TTC549 (cell line): ENCODE data around the gene GNPTAB.

Experiments
- FAIRE-seq: peaks from 2 replicates; lab custom pipeline; 2012; peaks lifted over from hg19 to GRCh38; lab: Jason Lieb, UNC

The GNPTAB gene

DNA sequence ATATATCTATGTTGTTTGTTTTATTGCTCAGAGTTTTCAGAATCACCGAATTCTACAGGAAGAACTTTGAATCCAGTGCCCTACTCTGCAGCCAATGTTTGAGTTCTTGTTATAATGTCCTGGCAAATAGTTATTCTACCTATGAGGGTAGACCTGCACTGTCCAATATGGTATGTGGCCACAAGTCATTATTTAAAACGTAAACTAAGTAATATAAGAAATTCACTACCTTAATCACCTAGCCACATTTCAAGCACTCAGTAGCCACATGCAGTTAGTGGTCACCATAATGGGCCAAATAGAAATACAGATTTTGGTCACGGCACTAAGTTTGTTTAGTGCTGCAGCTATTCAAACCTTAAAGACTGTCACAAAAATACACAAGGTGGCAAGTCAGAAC, 26.4 kb downstream of the GNPTAB start:
- no peak for FAIRE-seq

DNA sequence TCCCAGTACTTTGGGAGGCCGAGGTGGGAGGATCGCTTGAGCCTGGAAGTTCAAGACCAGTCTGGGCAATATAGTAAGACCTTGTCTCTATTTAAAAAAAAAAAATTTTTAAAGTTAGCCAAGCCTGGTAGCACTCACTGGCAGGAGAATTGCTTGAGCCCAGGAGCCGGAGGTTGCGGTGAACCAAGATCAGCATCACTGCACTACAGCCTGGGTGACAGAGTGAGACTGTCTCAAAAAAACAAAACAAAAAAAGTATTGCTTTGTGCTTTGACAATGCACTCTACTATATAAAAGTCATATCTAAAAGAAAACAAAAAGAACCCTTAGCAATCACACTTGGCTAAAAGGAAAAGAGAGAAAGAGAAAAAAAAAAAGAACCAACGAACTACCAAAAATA, 26.8 kb downstream of the GNPTAB start:
- no peak for FAIRE-seq

DNA sequence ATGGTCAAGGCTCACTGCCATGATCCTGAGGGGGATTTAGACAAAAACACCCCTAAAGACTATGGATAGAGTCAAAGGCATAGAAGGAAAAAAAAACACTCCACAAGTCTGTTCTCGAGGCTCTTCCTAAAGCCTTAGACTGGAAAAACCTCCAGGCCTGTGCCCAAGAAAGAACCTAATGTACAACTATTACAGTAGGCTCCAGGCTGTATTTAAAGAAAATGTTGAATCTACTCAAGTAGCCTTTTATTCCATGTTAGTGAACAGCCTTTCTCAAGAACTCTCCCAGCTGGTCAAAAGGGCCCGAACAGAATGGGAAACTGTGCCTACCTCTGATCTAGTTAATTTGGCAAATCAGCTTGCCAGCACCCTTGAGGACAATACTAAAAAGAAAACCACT, 28.3 kb downstream of the GNPTAB start:
- no peak for FAIRE-seq

DNA sequence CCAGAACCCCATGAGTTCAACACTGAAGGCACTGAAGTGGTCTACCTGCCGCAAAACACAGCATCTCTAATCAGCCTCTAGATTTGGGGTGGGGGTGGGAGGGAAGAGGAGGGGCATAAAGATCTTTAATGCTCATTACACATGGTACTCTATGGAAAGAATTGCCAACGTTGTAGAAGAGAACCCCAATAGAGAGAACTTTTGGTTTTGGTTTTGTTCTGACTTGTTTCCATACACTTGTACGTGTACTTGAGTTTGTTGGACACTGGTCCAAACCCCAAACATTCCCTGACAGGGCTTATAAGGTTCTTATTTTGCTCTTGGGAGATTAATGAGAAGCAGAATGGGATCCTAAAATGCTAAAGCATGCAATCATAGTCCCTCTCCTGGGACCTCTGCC, 31.0 kb downstream of the GNPTAB start:
- FAIRE-seq, result no peak

DNA sequence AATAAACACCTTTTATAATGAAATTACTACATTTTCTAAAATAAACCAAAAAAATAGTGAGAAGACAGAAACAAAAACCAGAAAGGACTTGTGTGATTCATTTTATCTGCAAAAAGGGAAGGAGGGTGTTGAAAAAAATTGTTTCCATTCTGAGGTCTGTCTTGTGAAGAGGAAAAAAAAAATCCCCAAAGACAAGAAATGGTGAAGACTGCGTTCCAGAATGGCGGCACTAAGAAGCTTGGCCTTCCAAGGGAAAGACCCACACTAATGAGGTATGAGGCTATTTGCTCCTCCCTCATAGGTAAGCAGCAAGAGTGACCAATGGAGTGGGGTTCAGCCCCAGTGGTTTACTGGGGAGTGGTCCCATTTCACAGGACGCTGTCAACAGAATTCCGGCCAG, 35.0 kb downstream of the GNPTAB start:
- FAIRE-seq, result no peak

DNA sequence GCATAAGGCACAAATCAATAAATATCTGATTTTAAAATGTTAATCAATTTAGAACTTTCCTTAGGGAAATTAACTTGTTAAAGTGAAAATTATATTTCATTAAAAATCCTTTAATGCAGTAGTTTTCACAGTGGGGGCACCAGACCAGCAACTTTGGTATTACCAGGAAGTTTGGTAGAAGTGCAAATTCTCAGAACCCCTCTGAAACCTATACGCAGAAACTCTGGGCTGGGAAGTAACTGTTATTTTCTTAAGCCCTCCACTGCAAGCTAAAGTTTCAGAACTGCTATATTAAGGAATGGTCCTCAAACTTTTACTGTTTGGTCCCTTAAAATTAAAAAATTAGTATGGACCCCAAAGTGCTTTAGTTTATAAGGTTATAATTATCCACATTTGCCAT, 35.7 kb downstream of the GNPTAB start:
- no peak for FAIRE-seq

DNA sequence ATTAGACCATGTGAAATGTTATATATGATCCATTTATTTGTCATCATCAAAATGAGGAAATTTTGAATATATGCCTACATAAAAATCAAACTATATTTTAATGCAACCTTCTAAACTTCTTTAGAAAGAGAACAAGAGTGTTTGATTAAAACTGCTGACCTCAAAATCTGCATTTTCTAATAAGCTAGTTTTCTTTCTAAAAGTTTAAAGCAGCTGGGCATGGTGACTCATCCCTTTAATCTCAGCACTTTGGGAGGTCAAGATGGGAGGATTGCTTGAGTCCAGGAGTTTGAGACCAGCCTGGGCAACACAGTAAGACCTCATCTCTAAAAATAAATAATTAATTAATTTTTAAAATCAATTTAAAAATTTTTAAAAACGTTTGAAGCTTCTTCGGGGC, 36.2 kb downstream of the GNPTAB start:
- no peak for FAIRE-seq

DNA sequence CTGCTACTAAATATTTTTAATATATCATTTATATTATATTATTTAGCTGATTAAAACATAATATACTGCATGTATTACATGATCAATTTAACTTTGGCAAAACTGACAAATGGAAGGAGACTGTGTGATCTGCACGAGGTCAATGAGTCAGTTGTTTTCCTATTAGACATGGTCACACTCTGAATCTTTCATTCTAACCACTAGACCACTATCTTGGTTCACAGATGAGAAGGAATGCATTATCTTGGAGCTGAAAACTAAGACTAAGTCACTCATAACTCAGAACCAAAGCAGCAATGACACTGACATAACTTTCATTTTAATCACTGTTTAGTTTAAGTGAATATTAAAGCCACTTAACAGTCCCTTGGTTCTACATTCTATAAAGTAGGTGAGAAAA, 37.4 kb downstream of the GNPTAB start:
- no peak for FAIRE-seq

DNA sequence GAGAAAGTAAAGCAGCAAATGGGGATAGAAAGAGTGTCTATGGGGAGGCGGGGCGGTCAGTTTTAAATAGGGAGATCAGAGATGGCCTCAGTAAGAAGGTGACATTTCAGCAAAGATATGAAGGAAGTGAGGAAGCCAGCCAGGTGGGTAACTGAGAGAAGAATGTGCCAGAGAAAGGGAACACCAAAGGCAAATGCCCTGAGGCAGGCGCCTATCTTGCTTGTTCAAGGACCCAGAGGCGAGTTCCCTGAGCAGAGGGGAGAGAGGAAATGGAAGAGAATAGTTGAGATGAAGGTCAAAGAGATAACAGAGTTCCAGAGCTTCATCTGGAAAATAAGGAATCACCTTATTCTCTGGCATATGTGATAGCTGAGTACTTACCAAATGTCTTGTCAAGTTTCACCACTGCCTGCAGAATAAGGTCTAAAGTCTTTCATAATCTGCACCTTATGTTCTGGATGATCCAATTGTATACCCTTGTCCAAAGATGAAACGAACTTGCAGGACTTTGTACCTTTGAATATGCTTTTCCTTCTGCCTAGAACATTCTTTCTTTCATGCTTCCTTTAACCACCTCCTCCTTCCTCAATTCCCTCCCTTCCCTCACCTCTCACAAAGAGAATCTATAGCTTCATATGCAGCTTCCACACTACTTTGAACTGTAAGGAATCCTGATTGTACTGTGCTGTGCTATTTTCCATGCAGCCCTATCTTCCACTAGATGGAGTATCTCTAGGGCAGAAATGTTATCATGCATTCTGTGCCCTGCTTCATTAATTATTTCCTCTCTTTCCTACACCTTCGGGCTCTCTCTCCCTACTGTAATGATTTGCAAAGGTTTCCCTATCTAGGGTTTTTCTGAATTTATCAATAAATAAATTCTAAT, 38.5 kb downstream of the GNPTAB start:
- no peak for FAIRE-seq

DNA sequence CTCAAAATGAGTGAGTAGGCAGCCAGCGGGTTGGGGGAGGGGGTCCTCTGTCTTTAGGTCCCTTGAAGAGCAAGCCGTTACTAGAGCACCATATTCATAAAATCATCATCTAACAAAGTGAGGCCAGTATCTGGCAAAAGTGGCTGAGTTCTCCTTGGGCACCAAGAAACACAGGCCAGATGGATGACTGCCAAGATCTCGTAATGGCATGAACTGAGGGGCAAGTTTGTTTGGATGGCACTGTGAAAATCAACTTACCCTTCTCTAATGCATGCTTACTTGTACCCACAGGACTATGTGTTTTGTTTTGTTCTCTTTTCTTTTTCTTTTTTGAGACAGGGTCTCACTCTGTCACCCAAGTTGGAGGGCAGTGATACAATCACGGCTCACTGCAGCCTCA, 41.6 kb downstream of the GNPTAB start:
- no peak for FAIRE-seq

DNA sequence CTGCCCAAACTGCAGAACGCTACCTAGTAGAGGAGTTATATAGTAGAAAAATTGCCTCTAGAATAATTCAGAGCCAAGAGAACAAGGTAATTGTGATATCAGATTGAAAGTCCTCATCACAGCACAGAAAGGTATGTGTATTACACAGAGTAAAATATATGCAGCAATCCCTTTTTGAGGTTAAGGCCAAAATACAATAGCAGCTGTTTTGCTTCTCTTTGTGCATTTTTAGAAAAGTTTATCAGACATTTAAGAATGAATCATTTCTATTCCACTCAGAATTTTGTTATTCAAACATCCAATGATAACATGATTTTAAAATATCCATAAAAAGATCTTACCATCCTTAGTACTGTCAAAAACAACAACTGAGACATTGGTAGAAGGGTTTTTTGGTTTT, 45.1 kb downstream of the GNPTAB start:
- FAIRE-seq, result no peak

DNA sequence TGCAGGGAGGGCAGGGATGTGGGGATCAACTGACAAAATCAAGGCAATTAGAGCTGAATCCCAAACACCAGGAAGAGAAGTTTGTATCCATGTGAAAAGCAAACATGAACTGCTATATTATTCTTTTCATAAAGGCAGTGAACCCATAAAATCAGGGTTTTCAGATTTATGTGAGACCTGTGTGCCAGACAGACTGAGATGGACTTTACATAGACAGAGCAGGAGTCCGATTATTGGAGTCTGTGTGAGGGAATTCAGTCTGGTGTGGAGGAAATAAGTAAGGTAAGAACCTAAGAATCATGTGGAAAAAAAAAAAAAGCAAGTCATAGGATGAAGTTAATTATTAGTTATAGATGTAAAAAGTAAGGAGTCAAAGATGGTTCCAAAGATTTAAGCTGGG, 46.4 kb downstream of the GNPTAB start:
- FAIRE-seq, result no peak

DNA sequence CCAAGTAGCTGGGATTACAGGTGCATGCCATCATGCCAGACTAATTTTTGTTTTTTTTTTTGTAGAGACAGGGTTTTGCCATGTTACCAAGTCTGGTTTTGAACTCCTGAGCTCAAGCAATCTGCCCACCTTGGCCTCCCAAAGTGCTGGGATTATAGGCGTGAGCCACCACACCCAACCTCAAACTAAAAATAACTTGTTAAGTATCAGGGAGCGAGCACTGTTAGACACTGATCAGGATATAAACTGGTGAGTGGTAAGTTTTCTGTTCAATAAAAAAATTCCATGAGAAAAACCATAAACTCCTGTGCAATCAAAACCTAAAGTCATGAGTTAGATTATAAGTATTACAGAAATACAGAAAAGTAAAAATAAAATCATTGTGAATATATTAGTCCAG, 46.9 kb downstream of the GNPTAB start:
- FAIRE-seq, result no peak

DNA sequence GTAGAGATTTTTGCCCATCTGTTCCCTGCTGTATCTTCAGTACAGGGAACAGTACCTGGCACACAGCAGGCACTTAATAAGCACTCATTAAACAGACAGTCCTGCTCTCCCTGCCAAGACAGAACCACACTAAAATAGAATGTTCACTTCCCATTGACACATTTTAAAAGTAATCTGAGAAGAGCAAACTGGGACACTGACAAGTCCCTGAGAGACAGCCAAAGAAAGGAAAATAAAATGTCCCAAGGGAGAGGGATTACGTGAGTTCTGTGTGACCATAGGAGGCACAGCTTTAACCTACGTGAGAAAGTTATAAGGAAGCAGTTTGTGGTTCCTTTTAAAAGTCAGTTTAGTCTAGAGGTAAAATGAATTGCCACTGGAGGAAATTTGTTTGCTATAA, 47.6 kb downstream of the GNPTAB start:
- no peak for FAIRE-seq

DNA sequence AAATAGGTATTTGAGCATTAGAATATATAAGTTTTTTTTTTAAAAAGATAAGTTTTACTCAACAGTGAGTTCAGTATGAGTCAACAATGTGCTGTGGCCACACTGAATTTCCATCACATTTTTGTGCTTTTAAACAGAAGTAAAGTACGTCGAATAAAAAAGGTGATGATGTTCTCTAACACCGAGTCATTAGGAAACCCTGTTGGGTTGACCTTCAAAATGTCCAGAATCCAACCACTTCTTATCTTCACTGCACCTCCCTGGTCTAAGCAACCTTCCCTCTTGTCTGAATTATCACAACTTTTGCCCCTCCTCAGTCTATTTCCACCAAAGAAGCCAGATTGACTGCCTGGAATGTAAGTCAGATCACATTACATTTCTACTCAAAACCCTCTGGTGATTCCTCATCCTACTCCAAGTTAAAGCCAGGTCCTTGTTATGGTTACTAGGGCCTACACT, 48.5 kb downstream of the GNPTAB start:
- FAIRE-seq, result no peak

DNA sequence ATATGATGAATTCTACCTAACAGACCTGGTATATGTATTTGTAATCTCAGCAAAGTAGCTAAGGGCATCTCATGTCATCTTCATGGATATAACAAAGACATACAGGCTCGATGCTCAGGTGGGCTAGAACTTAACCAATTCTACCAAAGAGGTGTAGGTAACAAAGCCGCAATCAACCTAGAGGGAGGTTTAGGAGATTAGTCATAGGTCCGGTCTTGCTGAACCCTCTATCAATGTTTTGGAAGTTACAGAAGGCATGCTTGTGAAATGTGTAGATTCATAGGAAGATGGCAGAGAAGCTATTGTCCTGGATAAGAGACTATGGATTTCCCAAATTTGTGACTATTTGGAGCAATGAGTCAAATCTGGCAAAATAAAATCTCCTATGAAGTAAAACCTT, 48.9 kb downstream of the GNPTAB start:
- no peak for FAIRE-seq

DNA sequence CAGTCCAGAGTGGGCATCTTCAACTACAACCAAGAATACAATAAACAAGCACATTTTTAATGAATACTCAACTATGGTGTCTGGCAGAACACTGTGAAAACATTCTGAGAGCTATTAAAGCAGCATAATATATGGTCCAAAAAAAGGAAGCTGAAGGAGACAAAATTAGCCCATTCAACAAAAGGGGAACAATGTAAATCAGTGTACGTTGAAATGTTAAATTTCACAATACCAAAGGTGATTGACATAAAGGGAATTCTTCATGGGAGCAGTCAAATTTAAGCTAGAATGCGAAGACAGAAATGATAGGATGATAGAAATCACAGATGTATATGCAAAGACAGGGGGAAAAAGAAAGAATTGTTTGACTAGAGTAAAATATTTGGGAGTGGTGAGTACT, 50.2 kb downstream of the GNPTAB start:
- FAIRE-seq, result no peak

DNA sequence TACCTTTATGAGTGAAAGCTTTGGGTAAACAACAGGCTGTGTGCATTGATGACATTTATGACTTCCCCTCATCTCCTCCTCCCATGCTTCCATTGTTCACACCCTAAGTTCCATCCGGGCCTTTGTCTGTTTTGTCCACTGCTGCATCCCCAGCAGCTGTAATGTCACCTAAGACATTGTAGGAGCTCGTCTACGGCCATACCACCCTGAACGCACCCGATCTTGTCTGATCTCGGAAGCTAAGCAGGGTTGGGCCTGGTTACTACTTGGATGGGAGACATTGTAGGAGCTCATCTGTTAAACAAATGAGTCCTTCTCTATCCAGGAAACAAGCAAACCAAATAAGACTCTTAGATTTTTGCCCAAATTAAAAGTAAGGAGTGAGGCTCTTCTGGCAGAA, 51.1 kb downstream of the GNPTAB start:
- no peak for FAIRE-seq

DNA sequence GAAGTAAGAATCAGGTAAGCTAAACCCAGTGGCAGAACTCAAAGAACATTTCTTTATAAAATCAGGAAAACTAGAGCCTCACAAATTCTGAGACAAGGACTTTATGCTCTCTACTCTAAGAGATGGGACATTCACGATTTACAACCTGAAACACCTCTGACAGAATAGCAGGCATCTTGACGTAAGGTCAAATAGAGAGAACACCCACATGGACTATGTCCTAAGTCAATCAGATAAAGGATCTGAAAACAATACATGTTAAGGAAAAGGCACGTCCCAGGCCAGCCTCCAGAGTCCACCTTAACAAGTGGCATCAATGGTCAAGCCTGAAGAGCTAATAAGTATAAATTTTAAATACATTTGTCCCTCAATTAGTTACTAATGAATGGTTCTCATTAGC, 51.6 kb downstream of the GNPTAB start:
- FAIRE-seq, result no peak

DNA sequence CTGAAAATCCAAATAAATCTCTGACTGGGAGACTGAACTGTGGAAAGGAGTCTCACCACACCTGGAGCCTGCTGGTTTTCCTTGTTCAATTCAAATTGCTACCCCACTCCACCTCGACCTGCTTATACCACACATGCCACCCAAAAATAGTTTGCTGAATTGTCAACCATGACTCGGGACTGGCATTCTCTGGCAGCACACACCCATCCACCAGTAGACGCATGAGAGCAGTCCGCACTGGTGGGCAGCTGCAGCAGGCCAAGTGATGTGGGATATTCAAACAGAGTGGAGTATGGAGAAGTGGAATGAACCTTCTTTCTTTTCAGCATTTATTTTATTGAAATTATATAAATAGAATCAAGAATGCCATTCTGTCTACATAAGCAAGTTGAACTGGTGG, 52.8 kb downstream of the GNPTAB start:
- no peak for FAIRE-seq

DNA sequence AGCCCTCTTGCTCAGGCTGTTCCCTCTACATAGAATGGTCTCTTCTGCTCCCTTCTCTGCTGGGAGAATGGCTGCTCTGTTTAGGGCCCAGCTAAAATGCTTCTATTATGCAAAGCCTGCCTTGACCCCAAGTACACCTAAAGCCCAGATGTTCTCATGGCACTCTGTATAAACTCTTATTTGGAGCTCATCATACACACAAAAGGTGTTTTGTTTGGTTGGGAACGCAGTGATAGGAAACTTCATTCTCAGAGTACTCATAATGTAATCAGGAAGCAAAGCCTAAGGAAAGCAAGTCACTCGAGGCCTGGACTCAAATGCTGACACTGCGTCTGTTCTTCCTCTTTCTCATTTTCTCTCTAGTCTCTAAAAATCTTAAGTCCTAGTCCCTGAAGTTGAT, 53.3 kb downstream of the GNPTAB start:
- FAIRE-seq, result no peak

DNA sequence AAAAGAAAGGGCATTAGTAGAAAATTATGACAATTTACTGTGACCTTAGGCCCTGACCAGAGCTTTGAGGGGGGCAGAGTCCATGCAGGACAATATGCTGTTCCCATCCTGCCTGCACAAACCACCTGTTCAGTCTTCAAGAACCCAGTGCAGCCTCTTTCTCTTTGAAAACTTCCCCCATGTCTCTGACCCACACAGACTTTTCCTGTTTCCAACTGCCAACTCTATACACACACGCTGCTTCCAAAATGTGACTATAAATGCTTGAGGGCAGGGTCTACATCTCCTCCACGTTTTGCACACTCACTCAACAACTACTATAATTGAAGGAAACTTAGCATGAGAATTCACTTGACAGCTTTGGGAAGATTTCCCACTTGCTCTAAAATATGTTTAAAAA, 54.9 kb downstream of the GNPTAB start:
- no peak for FAIRE-seq

DNA sequence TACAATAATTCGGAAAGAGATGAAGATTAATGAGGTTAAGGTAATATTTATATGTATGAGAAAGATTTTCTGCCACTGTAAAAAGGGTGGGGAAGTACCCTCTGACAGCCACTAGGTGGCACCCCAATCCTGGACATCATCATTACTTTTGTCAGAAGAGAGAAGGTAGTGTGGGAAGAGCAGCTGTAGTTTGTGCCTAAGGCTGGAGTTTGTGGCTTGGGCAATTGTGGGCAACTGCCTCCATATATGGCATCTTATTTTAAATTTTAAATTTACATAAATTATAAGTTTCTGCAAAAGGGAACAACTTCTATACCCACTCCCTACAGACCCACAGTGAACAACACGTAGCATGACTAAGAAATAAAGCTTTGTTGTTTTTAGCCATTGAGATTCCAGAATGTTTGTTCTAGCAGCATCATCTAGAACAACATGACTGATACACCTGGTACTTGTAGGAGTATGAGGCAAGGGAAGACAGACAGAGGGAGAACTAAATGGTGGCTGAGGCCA, 57.1 kb downstream of the GNPTAB start:
- peak; percentile 89 for FAIRE-seq

DNA sequence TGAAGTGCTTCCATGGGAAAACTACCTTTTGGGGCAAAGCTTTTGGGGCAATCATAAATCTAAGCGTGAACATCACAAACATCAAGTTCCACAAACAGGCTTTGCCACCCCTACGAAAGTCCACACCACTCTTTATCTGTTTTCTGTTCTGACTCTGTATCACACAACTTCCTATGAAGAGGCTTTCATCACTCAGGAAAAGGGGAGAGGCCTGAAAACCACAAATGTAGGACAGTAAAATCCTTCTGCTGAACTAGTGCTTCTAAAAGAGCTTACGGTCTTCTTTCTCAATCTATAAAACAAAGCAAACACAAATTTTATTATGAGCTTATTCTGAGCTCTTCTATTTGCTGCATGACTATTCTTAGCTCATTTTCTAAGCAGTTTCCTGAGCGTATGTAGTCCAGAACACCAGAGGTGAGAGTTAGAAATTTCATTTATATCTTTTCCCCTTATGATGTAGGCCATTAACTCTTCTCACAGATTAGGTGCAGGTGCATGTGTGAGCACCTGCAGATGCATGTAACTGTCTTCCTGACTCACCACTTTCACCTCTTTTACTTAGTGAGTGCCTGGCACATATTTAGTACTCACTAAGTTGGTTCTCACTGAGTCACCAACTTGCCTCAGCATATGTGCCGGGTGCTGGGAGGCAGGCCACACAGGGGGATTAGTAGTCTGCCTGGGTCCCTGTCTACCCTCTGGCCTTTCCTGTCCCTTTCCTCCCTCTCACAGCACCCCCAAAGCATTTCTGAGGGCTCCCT, 58.6 kb downstream of the GNPTAB start:
- FAIRE-seq, result no peak
